Measurements from ENCODE around the gene MAGT1. TPM values are rescaled to one million over a fixed set of nuclear protein-coding genes. Genes with fewer than 3 reads are reported as not detected.

MAGT1 gene
- total and polyA plus RNA-seq, 10 donors, result 7.4 to 59.9 (median 43.5) TPM

- intact Hi-C loops (cut with DNase I; ENCODE audit: low total_unique reads), result no loop called here
- Histone ChIP-seq H3K4me3 (no peak overlapping the region), H3K27ac (no peak overlapping the region), H3K36me3 (no peaks in the 10 kb centered on the region), H3K9me3 (peaks cover 0 to 5% (median 0%) of the 10 kb centered on the region in 8 donors), H3K4me1 (no peaks in the 10 kb centered on the region), H3K27me3 (replicated peaks in 1 of 7) (no peaks in the 10 kb centered on the region)
- no peak for DNase-seq
- WGBS, 5 donors, result 61 to 100% (median 93%) methylated on average over 1 of the region's 1 CpG
- TF ChIP-seq, protein P1, sequence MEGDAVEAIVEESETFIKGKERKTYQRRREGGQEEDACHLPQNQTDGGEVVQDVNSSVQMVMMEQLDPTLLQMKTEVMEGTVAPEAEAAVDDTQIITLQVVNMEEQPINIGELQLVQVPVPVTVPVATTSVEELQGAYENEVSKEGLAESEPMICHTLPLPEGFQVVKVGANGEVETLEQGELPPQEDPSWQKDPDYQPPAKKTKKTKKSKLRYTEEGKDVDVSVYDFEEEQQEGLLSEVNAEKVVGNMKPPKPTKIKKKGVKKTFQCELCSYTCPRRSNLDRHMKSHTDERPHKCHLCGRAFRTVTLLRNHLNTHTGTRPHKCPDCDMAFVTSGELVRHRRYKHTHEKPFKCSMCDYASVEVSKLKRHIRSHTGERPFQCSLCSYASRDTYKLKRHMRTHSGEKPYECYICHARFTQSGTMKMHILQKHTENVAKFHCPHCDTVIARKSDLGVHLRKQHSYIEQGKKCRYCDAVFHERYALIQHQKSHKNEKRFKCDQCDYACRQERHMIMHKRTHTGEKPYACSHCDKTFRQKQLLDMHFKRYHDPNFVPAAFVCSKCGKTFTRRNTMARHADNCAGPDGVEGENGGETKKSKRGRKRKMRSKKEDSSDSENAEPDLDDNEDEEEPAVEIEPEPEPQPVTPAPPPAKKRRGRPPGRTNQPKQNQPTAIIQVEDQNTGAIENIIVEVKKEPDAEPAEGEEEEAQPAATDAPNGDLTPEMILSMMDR (IDR thresholded peaks at IDR 0.05 in 8 of 11, conservative IDR thresholded peaks at IDR 0.05 in 3 of 11), result no peak
- TF ChIP-seq POLR2A (IDR thresholded peaks at IDR 0.05) (no peak), POLR2AphosphoS5 (IDR thresholded peaks at IDR 0.05) (no peak)
These were observed 93.0 kb downstream of the MAGT1 start for GRCh38 chrX:77802201-77802600.

GRCh38 chrX:77795124-77795523, 100.1 kb downstream of the MAGT1 start:
- TF ChIP-seq POLR2AphosphoS5 (IDR thresholded peaks at IDR 0.05), result no peak
- TF ChIP-seq, protein P1 (IDR thresholded peaks at IDR 0.05 in 8 of 11, conservative IDR thresholded peaks at IDR 0.05 in 3 of 11), result no peak
- TF ChIP-seq POLR2A (IDR thresholded peaks at IDR 0.05), result no peak
- Histone ChIP-seq H3K9me3 (no peaks in the 10 kb centered on the region), H3K27me3 (replicated peaks in 1 of 7) (no peaks in the 10 kb centered on the region), H3K27ac (no peak overlapping the region), H3K4me1 (no peaks in the 10 kb centered on the region), H3K4me3 (no peak overlapping the region), H3K36me3 (no peaks in the 10 kb centered on the region)
- WGBS, 5 donors, result 93 to 100% (median 100%) methylated on average over 1 of the region's 1 CpG
- DNase-seq, result no peak
- intact Hi-C loops (cut with DNase I; ENCODE audit: low total_unique reads), result no loop called here

GRCh38 chrX:77793946-77794345, 101.3 kb downstream of the MAGT1 start:
- Histone ChIP-seq H3K27me3 (replicated peaks in 1 of 7) (no peaks in the 10 kb centered on the region), H3K4me1 (no peaks in the 10 kb centered on the region), H3K36me3 (no peaks in the 10 kb centered on the region), H3K27ac (no peak overlapping the region), H3K9me3 (no peaks in the 10 kb centered on the region), H3K4me3 (no peak overlapping the region)
- DNase-seq, result no peak
- WGBS, 5 donors, result 84 to 100% (median 88%) methylated on average over 6 of the region's 6 CpGs
- TF ChIP-seq, protein P1 (IDR thresholded peaks at IDR 0.05 in 8 of 11, conservative IDR thresholded peaks at IDR 0.05 in 3 of 11), result no peak
- TF ChIP-seq POLR2A (IDR thresholded peaks at IDR 0.05), result no peak
- no peak for TF ChIP-seq POLR2AphosphoS5 (IDR thresholded peaks at IDR 0.05)
- intact Hi-C loops (cut with DNase I; ENCODE audit: low total_unique reads), result no loop called here

- H3K4me1 ChIP-seq, result peaks cover 0 to 44% (median 20%) of the 10 kb centered on the region in 6 donors
- no peak for DNase-seq
- TF ChIP-seq POLR2A (IDR thresholded peaks at IDR 0.05) (no peak), POLR2AphosphoS5 (IDR thresholded peaks at IDR 0.05) (no peak)
- TF ChIP-seq, protein P1 (IDR thresholded peaks at IDR 0.05 in 8 of 11, conservative IDR thresholded peaks at IDR 0.05 in 3 of 11), result no peak
- H3K4me3 ChIP-seq, result peak overlapping the region in 7 of 8 donors; percentile 18 to 66 (median 35)
- intact Hi-C loops (cut with DNase I; ENCODE audit: low total_unique reads), result no loop called here
- H3K36me3 ChIP-seq, result no peaks in the 10 kb centered on the region
- H3K27me3 ChIP-seq (replicated peaks in 1 of 7), result no peaks in the 10 kb centered on the region
- H3K27ac ChIP-seq, result peak overlapping the region in 7 of 8 donors; percentile 32 to 77 (median 67)
- H3K9me3 ChIP-seq, result no peaks in the 10 kb centered on the region
- WGBS, 5 donors, result 14 to 52% (median 35%) methylated on average over 2 of the region's 2 CpGs
These were observed 107.2 kb downstream of the MAGT1 start for GRCh38 chrX:77788050-77788449.

Data from spleen (tissue), 11 donors.